Gastroesophageal sphincter (tissue), 3 donors: ENCODE results near the gene HMX3.

Experiments
- POLR2AphosphoS5 ChIP-seq: sonication (generic); formaldehyde crosslinking; IDR thresholded peaks from one replicate; pipeline ENCODE4 v1.6.1; 2017; ENCODE audit warnings: antibody characterized with exemption
- TF ChIP-seq, protein P1 (sequence below), 4 experiments: fragments of 200-600 bp in 2 of 4; fragments of 450-650 bp in 2 of 4; sonication (generic) in 1 of 4; IDR thresholded peaks; one replicate each; pipeline ENCODE4 v1.5.1; 2017 to 2019; ENCODE audit warnings: antibody characterized with exemption in 4 of 4, mild to moderate bottlenecking in 2 of 4, moderate library complexity in 2 of 4

- TF ChIP-seq POLR2AphosphoS5 = no peak
- TF ChIP-seq, protein P1, sequence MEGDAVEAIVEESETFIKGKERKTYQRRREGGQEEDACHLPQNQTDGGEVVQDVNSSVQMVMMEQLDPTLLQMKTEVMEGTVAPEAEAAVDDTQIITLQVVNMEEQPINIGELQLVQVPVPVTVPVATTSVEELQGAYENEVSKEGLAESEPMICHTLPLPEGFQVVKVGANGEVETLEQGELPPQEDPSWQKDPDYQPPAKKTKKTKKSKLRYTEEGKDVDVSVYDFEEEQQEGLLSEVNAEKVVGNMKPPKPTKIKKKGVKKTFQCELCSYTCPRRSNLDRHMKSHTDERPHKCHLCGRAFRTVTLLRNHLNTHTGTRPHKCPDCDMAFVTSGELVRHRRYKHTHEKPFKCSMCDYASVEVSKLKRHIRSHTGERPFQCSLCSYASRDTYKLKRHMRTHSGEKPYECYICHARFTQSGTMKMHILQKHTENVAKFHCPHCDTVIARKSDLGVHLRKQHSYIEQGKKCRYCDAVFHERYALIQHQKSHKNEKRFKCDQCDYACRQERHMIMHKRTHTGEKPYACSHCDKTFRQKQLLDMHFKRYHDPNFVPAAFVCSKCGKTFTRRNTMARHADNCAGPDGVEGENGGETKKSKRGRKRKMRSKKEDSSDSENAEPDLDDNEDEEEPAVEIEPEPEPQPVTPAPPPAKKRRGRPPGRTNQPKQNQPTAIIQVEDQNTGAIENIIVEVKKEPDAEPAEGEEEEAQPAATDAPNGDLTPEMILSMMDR (IDR thresholded peaks at IDR 0.05) = no peak
Observed at GRCh38 chr10:123142701-123143161, 7.0 kb downstream of the HMX3 start.
